ENCODE measurements around the gene ZNF184. TPM values are rescaled to one million over a fixed set of nuclear protein-coding genes. Genes with fewer than 3 reads are reported as not detected.
A peak's percentile ranks its signal among the peaks of the same experiment; 100 is the strongest.

Gene ZNF184
- 10 to 100 TPM; 19.8 to 22.8 (median 22.1) TPM for polyA plus RNA-seq (ENCODE audit: insufficient read length in 3 of 3)

DNA sequence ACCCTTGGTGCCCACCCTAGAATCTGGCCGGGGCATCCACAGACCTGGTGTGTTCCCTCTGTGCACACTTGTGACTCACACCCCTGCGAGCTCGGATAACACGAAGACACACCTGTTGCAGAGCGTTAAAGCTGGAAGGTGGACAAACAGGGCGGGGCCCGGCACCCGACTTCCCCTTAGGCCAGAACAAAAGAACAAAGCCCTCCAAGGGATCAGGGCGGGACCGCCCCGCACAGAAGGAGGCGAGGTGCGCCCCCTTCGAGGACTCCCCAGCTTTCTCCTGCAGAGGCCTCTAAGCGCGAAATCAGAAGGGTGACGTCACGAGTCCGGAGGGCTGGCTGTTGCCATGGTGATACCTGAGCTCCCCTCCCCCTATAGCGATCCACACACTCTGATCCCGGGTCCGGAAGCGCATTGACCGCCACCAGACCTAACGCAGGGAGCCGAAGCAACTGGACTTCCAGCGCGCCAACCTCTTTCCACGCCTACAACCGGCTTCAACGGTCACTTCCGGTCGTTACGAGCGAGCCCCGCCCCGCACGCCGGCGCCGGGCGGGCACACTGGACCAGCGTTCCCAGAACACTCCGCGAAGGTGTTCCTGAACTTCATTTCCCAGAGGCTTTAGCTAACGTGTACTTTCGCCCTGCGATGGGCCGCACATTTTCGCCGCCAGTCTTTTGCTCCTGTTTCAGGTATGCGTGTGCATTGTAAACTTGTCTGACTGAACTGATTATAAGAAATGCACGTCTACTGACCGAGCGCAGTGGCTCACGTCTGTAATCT lies at the start of gene ZNF184:
Gene ZNF184 (minus strand): TSS at position 489 of the 784 bp plus-strand sequence. CDS start 811 bp downstream, outside the sequence.
- peak; percentile 93 to 97 (median 97) for DNase-seq (ENCODE audit: low read depth in 3 of 3, low spot score in 2 of 3)

DNA sequence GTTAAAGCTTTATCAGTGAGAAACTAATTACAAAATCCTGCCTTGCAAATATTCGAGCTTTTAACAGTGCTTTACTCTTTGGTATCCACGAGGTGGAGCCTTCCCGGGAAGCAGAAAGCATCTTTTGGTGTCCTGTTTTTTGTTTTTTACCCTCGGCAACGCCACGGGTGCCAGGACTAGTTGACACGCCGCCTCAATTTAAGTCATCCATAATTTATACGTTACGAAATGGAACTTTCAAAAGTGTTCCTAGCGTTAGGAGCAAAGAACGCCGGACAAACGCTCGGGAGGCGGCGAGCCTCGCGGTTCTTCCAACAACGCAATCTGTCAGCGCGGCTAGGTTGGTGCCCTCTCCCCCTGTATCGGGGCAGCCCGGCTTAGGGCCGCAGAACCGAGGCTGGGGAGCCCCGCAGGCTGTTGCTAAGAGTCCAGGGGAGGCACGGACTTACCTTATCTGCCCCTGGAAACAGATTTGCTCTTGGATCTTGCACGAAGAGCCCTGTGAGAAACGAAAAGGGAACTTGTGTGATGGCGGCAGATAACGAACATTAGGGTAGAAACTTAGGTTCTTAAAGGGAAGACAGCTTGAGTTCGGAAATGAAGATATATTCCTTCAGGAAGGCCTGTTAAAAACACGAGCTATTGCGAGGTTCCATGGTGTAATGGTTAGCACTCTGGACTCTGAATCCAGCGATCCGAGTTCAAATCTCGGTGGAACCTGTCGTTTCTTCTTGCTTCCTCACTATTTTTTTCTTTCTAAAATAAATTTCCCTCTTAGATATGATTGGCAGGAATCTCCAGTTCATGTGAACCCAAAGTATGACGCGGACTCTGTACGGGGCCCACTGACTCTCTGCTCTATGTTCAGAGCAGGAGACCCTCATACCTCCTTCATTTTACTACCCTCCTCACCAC lies 46.2 kb upstream of the ZNF184 start:
- DNase-seq (ENCODE audit: low read depth in 3 of 3, low spot score in 2 of 3), result peak in 2 of 3 donors; percentile 74 to 75

DNA sequence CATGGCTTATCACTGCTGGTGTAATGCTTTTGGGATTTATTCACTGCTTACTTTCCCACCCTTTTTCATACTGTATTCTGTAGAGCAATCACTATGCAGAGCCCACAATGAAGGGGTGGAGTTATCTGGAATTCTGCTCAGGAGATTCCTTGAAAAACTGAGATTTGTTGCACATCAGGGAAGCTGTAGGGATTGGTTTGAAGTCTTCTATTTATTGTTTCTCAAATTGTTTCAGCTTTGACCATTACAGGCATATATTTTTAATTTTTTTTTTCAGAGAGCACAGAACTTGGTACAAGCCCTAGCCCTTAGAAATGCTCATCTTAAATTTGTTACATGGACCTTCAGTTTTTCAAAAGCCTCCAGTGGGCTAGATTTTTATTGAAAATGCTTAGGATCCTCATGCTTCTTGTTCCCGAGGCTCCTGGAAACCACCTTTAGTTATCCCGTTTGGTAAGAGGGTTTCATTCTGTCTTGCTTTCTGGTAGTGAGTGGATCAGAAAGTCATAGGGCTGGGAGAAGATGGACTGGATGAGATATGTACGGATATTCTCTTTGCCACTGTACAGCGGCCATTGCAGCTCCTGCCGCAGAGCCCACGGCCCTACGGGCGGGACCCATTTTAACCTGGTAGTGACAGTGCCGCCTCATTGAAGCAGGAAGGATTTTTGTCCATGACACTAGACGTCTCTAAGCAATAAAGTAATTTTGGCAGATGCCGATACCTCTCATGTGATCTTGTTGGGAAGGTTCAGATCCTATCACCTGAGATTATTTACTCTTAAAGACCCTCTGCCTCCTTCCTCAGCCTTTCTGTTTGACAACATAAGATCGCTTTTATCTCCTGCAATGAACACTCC lies 45.3 kb upstream of the ZNF184 start:
- no peak for DNase-seq (ENCODE audit: low read depth in 3 of 3, low spot score in 2 of 3)

DNA sequence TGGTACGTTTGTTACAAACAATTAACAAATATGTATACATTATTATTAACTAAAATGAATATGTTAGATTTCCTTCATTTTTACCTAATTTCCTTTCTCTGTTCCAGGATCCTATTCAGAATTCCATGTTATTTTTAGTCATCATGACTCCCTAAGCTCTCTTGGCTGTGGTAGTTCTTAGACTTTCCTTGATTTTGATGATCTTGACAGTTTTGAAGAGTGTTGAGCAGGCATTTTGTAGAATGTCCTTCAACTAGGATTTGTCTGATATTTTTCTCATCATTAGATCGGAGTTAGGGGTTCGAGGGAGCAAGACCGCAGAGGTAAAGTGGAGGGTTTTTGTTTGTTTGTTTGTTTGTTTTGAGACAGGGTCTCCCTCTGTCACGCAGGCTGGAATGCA lies 44.3 kb upstream of the ZNF184 start:
- DNase-seq (ENCODE audit: low read depth in 3 of 3, low spot score in 2 of 3), result no peak

DNA sequence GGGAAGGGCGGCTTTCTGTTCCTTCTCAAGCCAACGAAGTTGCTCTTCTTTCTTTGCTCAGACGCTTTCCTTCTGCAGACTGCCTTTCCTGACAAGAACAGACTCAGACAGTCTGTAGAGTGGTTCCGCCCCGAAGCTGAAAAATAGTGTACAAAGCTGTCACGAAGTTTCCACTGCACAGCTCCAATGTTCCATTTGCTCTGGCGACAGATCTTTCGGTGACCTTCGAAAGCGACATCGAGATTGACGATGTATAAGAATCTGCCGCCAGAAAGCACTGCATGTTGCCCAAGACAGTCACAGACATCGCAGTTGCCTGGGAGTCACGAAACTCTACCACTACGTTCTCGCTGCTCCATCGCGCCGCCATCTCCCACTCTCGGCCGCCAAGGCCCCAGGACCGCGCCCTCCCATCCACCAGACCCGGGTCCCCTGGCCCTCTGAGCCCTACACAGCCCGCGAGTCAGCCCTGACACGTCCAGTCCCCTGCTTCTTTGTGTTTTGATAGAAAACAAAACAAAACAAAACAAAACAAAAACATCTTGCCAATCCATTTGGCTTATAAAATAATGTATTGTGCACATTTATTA lies 42.1 kb upstream of the ZNF184 start:
- no peak for DNase-seq (ENCODE audit: low read depth in 3 of 3, low spot score in 2 of 3)

DNA sequence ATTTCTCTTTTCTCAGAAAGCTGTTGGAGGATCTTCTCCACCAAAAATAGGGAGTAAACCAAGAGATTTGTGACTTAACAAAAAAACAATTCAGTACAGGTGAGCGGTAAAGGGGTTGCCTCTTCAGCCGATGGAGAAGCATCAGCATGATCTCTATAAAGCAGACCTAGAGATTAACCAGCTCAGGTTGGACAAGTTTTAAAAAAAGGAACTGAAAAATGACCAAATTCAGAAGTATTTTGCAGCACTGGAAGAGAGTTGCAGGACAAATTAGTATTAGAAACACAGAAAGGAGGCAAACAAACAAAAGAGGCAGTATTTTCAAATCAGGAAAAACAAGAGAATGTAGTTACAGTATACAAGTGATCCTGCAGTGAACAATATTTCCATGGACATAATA lies 39.6 kb upstream of the ZNF184 start:
- DNase-seq (ENCODE audit: low read depth in 3 of 3, low spot score in 2 of 3), result no peak

DNA sequence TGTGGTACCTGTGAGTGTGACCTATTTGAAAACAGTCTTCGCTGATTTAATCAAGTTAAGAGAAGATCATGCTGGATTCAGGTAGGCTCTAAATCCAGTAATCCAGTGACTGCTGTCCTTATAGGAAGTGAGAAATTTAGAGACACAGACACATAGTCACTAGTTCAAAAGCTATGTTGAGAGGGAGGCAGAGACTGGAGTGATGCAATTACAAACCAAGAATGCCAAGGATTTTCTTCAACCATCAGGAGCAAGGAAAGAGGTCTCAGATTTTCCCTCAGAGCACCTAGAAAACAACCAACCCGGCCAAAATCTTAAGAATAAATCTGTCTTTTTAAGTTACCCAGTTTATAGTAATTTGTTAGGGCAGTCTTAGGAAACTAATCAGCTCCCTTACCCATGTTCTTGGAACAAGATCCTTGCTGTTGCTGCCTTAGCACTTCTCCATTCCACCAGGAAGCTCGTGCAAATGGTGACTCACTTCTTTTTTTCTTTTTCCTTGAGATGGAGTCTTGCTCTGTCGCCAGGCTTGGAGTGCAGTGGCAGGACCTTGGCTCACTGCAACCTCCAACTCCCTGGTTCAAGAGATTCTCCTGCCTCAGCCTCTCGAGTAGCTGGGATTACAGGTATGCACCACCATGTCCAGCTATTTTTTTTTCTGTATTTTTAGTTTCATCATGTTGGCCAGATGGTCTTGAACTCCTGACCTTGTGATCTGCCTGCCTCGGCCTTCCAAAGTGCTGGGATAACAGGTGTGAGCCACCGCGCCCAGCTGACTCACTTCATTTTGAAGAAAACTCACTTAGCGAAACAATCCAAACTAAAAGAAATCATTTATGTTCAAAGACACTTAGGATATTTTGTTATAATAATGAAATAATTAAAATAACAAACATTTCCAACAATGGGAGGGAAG lies 34.4 kb upstream of the ZNF184 start:
- no peak for DNase-seq (ENCODE audit: low read depth in 3 of 3, low spot score in 2 of 3)

DNA sequence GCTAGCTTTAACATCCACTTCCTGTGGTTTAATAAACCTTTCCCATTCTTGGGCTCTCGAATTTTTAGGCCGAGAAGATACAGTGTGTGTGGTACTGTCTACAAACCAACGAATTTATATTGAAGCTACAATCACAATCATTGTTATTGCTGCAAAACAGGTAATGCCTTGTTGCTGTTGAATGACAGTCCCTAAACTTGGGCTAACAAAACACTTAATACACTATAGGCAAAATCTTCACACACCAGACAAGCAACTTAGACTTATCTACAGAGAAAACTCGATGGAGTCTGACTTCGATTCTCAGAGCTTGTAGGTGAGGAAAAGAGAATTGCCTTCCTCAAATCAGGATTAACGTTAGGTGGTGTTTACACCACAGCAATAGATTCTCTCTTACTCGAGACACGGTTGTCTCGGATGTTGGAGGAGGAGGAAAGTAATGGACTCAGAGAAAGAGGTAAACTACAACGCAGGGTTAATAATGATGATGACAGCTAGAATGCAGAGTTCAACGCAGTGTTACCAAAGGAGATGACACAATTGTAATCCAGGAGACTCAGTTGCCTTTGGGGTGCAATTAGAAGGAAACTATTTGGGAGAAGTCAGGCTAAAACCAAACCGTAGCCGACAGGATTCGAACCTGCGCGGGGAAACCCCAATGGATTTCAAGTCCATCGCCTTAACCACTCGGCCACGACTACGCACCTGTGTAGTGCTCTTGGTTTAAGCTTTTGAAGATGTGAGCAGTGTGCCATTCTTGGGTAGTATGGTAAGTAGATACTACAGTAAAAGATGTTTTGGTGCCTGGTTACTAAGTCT lies 32.5 kb upstream of the ZNF184 start:
- no peak for DNase-seq (ENCODE audit: low read depth in 3 of 3, low spot score in 2 of 3)

DNA sequence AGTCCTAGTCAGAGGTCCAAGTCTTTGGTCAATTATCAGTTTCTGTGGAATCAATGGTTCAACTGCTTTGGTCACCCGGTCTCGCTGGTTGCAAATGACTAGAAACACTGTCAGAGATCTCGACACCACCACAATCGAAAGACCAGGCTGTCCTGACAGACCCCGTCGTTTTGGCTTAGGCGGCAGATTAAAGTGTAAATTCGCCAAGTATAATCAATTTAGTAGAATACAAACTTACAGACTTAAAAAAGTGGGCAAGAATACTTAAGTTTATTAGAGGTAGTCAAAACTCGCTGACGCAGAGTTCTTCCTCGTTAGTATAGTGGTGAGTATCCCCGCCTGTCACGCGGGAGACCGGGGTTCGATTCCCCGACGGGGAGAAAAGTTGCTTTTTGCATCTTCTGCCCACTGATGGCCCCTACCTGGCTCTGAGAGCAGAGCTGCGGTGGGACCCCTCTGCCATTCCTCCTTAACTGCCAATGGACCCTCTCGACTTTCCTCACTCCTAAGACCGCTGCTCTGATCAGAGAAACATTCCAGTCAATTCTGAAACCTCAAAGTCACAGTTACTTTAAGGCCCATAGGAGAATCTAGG lies 30.6 kb upstream of the ZNF184 start:
- no peak for DNase-seq (ENCODE audit: low read depth in 3 of 3, low spot score in 2 of 3)

DNA sequence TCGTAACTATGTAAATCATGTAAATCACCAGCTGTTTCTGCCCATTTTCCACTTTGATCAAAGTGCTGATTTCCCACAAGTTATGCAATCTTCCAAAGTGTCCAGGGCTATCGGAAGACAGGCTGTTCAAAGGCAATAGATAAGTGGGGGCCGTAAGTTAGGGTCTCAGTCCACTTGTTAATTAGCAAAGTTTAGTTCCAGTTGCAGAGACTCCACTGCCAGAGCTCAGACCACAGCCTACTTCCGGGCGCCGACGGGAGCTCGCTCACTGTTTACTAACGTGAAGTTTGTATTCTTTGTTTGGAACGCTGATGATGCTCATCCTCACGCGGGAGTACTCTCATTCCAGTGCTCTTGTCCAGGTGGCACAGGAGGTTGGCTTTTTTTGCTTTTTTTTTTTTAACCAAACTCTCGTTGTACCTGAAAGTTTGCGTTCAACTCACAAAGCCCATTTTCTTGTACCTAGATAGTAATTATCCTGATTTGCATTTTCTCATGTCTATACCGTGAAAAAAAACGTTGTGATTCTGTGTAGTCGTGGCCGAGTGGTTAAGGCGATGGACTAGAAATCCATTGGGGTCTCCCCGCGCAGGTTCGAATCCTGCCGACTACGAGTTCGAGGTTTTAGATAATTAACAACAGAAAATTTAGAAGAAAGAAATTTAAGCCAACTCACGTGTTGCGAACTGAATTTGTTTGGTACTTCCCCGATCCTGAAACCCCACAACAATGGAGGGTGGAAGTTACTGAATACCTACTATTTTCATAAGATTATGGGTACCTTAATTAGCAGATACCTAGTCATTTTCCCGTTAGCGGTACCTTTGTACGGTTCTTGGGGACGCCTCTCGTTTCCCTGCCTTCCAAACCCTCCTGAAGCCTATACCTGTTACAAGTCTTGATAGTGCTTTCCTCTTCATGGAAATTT lies 29.9 kb upstream of the ZNF184 start:
- DNase-seq (ENCODE audit: low read depth in 3 of 3, low spot score in 2 of 3), result peak in 1 of 3 donors; percentile 48

DNA sequence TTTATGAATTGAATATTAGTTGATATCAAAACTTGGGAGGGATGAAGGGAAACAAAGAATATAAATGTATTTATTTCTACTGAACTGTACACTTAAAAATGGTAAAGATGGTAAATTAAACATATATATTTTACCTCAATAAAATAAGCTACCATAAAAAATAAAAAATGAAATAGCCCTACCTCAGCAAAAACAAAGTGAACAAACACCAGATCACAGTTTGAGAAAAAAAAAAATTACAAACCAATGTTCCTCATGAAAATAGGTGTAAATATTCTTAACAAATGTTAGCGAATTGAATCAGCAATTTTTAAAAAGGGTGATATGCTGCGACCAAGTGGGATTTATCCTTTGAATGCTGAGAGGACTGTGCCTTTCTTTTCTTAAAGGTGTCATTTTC lies 28.3 kb upstream of the ZNF184 start:
- no peak for DNase-seq (ENCODE audit: low read depth in 3 of 3, low spot score in 2 of 3)

DNA sequence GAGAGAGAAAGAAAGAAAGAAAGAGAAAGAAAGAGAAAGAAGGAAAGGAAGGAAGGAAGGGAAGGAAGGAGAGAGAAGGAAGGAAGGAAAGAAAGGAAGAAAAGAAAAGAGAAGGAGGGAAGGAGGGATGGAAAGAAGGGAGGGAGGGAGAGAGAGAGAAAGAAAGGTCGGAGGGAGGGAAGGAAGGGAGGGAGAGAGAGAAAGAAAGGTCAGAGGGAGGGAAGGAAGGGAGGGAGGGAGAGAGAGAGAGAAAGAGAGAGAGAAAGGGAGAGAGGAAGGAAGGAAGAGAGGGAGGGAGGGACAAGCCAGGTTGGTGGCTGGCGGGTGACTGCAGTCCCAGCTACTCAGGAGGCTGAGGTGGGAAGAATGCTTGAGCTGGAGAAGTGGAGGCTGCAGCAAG lies 27.3 kb upstream of the ZNF184 start:
- no peak for DNase-seq (ENCODE audit: low read depth in 3 of 3, low spot score in 2 of 3)

DNA sequence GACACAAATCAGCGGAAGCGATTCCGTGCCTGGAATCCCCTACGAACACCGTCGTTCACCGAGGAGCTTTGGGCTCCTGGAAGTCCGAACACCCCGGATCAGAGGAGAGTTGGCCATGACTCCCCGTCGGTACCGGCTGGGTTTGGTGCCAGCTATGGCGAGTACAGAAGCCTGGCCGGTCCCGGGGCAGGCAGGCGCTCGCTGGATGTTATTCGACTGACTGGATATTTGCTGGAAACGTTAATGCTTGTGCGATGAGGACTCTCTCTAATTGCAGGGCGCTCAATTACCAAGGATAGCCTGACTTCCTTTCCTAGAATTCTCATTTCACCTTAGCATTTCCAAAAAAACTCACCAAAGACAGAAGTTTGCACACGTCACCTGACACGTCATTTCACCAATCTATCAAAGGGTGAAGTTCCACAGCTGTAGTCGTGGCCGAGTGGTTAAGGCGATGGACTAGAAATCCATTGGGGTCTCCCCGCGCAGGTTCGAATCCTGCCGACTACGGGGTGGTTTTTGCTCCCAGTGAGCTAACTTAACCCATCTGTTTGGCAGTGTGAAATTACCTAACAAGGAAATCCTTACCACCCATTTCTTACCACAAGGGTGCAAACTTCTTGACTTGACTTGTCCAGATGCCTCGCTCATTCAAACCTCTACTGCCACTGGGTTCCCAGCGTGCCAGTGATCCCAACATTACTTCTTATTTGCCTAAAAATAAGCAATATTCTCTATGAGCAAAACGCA lies 22.7 kb upstream of the ZNF184 start:
- no peak for DNase-seq (ENCODE audit: low read depth in 3 of 3, low spot score in 2 of 3)

DNA sequence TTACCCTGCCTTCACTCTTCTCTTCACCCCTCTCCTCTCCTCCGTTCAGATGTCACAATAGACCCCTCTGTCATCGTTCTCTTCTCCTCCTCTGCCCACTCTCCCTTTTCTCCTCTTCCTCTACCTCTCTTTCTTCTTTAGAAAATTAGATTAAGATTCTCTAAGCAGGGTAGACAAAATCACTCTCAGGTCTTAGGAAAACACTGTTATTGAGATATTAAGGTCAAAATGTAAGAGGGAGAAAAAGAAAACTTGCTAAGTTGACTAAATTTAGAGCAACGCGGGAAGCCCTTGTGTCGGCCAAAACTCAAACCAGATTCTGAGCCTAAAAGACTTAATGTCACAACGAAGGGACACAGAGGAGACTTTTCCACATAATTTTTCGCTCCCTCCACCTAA lies 22.1 kb upstream of the ZNF184 start:
- no peak for DNase-seq (ENCODE audit: low read depth in 3 of 3, low spot score in 2 of 3)

DNA sequence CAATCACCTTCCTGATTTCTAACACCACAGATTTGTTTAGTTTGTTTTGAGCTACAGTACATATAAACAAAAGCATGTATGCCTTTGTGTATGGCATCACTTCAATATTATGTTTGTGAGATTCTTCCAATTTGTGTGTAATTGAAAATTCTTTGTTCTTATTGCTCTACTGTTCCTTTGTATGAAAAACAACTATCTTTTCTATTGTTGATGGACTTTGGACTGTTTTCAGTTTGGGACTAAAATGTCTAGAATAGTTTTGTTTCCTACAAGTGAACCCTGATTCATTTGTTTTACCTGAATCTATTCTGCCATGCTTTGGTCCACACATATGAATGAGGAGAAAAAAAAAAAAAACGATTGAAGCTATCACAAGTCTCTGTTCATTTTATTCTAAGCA lies 21.2 kb upstream of the ZNF184 start:
- DNase-seq (ENCODE audit: low read depth in 3 of 3, low spot score in 2 of 3), result no peak

DNA sequence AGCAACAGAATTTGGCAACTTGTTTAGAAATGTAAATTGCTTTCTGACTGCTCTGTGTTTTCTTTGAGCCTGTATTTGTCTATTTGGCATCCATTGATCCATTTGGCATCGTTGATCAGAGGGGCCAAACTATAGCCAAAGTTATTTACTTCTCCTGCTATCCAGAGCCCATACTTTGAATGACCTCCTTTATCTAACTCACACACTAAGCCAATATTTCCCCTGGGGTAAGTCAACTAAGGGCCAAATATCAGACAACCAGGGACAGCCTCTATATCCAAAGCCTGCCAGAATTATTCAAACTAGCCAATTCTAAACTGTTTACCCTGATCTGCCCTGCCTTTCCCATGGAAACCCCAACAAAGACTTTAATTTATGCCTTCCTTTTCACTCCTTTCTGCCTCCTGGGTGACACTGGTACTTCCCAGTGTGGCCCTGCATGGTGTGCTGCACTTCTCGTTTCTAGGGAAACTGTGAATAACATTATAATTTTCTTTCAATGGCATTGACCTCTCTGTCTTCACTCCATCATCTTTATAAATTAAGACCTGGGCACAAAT lies 19.8 kb upstream of the ZNF184 start:
- no peak for DNase-seq (ENCODE audit: low read depth in 3 of 3, low spot score in 2 of 3)
